HG03520 (cell line): ENCODE measurements around the gene DNAAF8.
A peak's percentile ranks its signal among the peaks of the same experiment; 100 is the strongest.
"Not testable (repeated sequence)": the region's sequence is repeated elsewhere in the genome, so short reads cannot be mapped to it uniquely, and the experiment has no call there.

Source experiments
- ATAC-seq: cut with Tn5 transposase; IDR thresholded peaks from one replicate; pipeline ENCODE4 v1.9.1; 2021; ENCODE audit warnings: mild to moderate bottlenecking, moderate library complexity; ENCODE audit not compliant: unreplicated experiment

Gene DNAAF8

DNA sequence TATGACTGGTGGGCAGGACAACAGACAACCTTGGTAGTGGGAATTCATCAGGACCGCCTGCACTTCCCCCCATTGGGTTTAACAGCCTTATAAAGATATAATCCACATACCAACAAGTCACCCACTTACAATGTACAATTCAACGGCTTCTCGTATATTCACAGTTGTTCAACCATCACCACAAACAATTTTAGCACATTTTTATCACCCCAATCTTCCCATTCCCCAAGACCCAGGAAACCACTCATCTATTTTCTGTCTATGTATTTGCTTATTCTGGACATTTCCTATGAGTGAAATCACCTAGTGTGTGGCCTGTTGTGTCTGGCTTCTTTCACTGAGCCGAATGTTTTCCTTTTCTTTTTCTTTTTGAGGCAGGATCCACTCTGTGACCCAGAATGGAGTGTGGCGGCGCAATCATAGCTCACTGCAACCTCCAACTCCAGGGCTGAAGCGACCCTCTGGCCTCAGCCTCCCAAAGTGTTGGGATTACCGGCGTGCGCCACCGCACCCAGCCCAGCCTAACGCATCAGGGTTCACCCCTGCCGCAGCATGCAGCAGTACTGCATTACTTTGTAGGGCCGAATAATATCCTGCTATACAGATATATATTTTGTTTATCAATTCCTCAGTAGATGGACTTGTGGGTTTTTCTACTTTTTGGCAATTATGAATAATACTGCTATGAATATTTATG lies 11.1 kb upstream of the DNAAF8 start:
- ATAC-seq, result no peak

DNA sequence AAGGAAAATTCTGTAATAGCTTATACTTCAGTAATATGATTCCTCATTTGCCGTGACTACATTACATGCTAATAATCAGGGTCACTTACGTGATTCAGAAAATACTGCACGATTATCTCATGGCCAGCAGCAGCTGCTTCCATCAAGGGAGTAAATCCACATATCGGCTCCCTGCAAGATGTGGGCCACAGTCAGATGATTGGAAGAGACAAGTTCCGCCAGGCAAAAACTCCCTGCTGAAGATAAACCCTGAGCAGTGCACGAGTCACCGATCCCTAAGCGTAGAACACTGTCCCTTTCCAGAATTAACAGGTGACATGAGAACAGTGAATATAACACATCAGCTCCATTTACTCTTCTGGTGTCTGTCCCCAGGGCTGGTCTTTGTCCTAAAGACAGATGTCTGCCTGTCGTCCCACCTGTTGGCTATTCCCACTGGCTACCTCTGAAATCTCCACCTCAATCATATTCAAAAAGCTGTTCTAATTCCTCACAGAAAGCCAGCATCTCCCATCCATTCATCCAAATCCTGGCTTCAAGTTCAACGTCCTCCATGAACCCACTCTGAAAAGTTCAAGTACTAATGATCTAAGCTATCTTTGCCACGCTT lies 9.6 kb upstream of the DNAAF8 start:
- ATAC-seq, result no peak

GRCh38 chr16:4726616-4727015 lies 7.7 kb upstream of the DNAAF8 start:
- no peak for ATAC-seq

GRCh38 chr16:4728676-4729075 lies 5.7 kb upstream of the DNAAF8 start:
- no peak for ATAC-seq

DNA sequence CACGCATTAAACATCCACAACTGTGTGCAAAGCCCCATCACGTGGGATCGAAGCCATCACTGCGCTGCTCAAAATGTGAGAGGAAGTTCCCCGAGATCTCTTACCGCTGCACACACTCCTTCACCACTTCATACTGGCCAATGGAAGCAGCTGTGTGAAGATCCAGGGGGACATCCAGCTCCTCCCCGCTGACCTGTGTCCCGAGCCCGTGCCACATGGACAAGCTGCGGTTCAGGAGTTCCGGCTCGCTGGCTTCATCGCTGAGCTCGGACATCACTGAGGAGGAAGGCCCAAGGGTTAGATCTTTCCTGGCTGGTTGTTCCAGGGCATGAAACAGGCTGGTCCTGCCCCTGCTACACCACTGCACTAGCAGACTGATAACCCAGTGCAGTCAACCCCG lies 4.5 kb upstream of the DNAAF8 start:
- no peak for ATAC-seq

DNA sequence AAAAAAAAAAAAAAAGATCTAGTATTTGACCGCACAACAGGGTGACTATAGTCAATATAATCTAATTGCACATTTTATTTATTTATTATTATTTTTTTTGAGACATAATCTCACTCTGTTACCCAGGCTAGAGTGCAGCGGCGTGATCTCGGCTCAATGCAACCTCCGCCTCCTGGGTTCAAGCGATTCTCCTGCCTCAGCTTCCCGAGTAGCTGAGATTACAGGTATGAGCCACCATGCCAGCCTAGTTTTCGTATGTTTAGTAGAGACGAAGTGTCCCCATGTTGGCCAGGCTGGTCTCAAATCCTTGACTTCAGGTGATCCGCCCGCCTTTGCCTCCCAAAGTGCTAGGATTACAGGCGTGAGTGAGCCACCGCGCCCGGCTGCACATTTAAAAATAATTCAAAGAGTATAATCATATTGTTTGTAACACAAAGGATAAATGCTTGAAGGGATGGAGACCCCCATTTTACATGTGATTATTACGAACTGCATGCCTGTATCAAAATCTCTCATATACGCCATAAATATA lies 1.1 kb upstream of the DNAAF8 start:
- ATAC-seq, result no peak

- peak; percentile 1 for ATAC-seq
Observed at GRCh38 chr16:4733747-4734062, 632 bp upstream of the DNAAF8 start.

GRCh38 chr16:4734730-4735535 lies 596 bp downstream of the DNAAF8 start:
- ATAC-seq, result peak; percentile 35

- ATAC-seq, result no peak
Observed at GRCh38 chr16:4736546-4736945, 2.2 kb downstream of the DNAAF8 start.

- no peak for ATAC-seq
Observed at GRCh38 chr16:4737545-4737944, 3.2 kb downstream of the DNAAF8 start.

DNA sequence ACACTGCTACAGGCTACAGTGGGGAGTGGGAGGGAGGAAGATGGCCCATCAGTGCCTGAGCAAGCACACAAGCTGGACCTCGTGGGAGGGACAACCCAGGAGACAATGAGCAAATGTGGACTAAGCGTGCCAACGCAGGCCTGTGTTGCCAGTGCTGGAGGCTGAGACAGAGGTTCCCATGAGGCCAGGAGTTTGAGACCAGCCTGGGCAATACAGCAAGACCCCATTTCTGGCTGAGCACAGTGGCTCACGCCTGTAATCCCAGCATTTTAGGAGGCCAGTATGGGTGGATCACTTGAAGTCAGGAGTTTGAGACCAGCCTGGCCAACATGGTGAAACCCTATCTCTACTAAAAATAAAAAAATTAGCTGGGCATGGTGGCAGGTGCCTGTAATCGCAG lies 4.0 kb downstream of the DNAAF8 start:
- ATAC-seq, result not testable (repeated sequence)

- no peak for ATAC-seq
Observed at GRCh38 chr16:4743226-4743878, 9.0 kb downstream of the DNAAF8 start.

- no peak for ATAC-seq
Observed at GRCh38 chr16:4744555-4745273, 10.4 kb downstream of the DNAAF8 start.

- no peak for ATAC-seq
Observed at GRCh38 chr16:4745274-4745569, 10.9 kb downstream of the DNAAF8 start.

DNA sequence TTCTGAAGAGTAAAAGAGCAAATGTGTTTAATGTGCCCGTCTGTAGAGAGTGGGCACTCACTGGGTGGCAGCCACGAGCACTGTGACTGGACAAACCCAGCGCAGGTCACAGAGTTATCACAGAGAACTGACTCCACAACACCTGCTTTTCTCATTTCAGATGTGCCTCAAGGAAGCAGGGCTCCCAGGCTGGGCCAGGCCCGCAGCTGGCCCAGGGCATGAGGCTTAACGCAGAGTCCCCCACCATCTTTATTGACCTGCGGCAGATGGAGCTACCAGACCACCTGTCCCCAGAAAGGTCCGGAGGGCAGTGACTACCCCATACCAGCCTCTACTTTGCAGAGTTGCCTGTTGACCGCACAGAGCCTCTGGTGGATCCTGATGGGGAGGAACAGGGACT lies 11.9 kb downstream of the DNAAF8 start:
- ATAC-seq, result no peak

DNA sequence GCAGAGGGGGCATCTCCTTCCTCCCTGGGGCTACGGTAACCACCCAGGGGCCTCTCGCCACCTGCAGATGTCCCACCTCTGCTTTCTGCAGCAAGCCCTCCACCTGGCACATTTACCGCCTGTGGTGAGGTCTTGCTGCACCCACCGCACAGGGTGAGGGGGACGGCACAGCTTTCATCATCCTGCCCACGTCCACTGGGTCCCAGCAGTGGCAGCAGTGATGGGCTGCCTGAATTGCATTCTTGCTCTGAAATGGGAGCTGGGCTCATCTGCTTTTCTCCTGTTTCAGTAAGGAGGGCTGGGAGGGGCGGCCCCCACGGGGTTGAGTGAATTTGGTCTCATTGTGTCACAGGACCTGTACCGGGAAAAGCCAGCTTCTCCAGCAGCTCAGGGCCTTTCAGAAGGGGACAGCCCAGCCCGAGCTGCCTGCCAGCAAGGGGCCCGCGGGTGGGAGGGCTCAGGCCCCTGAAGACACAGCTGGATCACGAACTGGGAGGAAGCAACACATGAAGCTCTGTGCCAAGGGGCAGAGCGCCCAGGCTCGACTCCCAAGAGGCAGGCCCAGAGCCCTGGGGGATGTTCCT lies 12.7 kb downstream of the DNAAF8 start:
- no peak for ATAC-seq

DNA sequence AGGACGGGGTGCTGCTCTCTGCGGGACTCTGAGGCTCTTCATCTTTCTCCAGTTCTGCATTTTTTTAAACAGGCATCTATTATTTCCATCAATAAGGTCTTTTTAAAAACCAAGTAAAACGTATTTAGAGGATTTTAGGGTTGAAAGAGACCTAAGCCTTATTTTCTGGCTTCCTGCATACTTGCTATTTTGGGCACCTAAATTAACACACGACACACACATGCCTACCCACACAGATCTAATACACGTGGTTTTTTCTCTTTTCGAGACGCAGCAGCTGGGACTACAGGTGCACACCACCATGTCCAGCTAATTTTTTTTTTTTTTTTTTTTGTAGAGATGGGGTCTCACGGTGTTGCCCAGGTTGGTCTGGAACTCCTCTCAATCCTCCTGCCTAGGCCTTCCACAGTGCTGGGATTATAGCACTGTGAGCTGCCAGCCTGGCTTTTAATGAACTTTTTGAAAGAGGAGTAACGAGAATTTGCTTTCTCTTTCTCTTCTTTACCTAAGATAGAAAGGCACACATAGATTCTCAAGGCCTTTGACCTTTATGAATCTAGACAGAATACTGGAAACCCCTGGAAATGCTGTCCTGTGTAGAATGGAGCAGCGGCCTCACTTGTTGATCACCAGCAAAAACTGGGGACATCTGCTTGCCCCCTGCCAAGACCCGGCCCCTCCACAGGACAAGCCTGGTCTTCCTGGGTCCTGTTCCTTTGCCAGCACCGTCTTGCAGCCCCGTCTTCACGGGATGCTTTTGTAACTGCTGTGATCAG lies 13.8 kb downstream of the DNAAF8 start:
- no peak for ATAC-seq

GRCh38 chr16:4748682-4749411 lies 14.5 kb downstream of the DNAAF8 start:
- no peak for ATAC-seq

GRCh38 chr16:4749700-4750257 lies 15.4 kb downstream of the DNAAF8 start:
- no peak for ATAC-seq
